Astrocyte of the cerebellum (primary cell): ENCODE data around the gene PARP8.
"Not testable (repeated sequence)": the region's sequence is repeated elsewhere in the genome, so short reads cannot be mapped to it uniquely, and the experiment has no call there.

ENCODE experiments used
- DNase-seq: peaks from one replicate; pipeline ENCODE4 v3.0.0-alpha.2; 2011; ENCODE audit warnings: low read depth
- H3K4me3 ChIP-seq: 2 replicates; pipeline ENCODE4 v1.5.1; 2011; ENCODE audit warnings: mild to moderate bottlenecking, low read depth, low read length, moderate library complexity
- in situ Hi-C: cut with HindIII; loops from 2 replicates; pipeline ENCODE4 v1.10.0; 2017; ENCODE audit warnings: low sequenced_read_pairs
- TF ChIP-seq, protein P1 (sequence below): IDR thresholded peaks from 2 replicates; pipeline ENCODE4 v1.5.1; 2012; ENCODE audit warnings: low read length, low read depth, moderate library complexity, mild to moderate bottlenecking; ENCODE audit errors: missing control alignments

Gene PARP8

GRCh38 chr5:50667023-50667652, 701 bp downstream of the PARP8 start:
- TF ChIP-seq, protein P1, sequence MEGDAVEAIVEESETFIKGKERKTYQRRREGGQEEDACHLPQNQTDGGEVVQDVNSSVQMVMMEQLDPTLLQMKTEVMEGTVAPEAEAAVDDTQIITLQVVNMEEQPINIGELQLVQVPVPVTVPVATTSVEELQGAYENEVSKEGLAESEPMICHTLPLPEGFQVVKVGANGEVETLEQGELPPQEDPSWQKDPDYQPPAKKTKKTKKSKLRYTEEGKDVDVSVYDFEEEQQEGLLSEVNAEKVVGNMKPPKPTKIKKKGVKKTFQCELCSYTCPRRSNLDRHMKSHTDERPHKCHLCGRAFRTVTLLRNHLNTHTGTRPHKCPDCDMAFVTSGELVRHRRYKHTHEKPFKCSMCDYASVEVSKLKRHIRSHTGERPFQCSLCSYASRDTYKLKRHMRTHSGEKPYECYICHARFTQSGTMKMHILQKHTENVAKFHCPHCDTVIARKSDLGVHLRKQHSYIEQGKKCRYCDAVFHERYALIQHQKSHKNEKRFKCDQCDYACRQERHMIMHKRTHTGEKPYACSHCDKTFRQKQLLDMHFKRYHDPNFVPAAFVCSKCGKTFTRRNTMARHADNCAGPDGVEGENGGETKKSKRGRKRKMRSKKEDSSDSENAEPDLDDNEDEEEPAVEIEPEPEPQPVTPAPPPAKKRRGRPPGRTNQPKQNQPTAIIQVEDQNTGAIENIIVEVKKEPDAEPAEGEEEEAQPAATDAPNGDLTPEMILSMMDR: no peak
- in situ Hi-C loops: no loop called here
- H3K4me3 ChIP-seq: peak overlapping the region; percentile 84
- DNase-seq: no peak

DNA sequence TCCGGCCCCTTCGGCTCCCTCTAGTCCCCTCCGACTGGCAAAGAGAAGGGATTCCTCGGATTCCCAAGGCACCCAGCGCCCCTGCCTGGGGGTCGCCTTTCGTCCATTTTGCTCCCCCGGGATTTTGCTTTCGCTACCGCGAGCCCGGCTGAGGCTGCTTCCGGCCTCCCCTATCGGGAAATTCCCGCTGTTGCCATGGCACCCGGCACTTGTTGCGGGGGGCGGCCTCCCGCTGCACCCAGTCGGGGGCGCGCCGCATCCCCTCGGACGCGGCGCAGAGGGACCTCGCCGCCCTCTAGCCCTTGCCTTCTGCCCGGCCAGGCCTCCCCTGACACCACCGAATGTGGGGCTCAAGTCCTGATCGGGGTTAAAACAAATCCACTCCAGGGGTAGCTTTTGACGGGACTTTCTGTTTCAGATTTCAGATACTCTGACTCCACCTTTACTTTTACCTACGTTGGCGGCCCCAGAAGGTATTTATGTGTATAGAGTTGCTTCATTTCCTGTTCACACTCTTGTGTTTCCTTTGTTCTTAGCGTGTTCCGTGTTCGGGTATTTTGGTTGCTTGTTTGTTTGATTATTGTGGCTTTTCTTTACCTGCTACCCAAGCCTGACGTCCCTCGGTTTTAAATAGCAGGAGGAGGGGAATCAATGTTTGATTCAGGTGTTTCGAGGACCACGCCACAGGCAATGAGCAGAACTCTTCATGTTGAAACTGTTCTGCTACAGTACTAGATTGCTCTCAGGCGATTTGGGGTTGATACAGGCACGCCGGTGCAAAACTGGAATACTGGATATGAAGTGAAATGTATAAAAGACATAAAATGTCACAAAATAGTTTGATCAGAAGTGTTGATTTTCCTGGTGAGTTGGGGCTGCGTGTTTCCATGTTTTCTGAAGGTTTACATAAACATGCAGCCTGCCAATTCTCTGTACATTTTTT, 1.5 kb downstream of the PARP8 start:
- no peak for DNase-seq
- H3K4me3 ChIP-seq: peak overlapping the region; percentile 84
- TF ChIP-seq, protein P1: no peak
- in situ Hi-C loops: no loop called here

GRCh38 chr5:50668636-50669035, 2.2 kb downstream of the PARP8 start:
- H3K4me3 ChIP-seq, in situ Hi-C loops, DNase-seq: not testable (repeated sequence)

DNA sequence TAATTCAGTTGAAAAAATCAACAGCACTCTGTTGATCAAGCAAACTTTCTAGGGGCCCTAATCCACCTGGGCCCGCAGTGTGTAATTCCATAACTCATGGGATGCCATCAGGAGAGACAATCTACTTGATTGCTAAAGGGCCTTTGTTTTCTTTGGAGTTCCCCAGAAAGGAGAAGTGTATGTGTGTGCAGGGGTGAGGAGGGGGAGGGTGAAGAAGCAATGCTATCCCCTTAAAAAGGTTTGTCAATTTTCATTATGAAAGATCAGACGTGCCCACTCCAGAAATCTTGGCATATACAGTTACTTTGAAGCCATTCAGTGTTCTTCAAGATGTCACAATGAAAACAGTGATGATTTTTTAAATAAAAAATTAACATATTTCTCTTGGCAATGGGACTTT, 6.2 kb downstream of the PARP8 start:
- no peak for DNase-seq
- TF ChIP-seq, protein P1: no peak
- H3K4me3 ChIP-seq: no peak overlapping the region
- in situ Hi-C loops: no loop called here

DNA sequence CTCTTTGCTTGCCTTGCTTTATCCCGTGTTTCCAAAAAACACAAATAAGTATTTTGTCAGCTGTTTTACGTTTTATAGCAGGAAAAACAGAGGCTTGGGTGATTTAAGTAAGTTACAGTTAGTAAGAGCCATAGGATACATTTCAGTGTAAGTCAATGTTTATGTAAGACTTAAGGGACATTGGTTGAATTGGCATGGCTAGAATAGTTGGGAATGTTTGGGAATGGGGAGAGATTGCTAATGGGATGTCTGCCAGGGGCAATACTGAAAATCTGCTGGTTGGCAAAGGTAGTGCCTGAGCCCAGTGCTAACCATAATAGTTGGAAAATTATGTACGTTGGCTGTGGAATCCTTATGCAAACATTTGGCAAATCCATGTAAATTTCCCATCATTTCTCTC, 7.0 kb downstream of the PARP8 start:
- DNase-seq, in situ Hi-C loops, H3K4me3 ChIP-seq: not testable (repeated sequence)

GRCh38 chr5:50675385-50675784, 8.9 kb downstream of the PARP8 start:
- no peak for DNase-seq
- no peak overlapping the region for H3K4me3 ChIP-seq
- in situ Hi-C loops: no loop called here
- TF ChIP-seq, protein P1: no peak

DNA sequence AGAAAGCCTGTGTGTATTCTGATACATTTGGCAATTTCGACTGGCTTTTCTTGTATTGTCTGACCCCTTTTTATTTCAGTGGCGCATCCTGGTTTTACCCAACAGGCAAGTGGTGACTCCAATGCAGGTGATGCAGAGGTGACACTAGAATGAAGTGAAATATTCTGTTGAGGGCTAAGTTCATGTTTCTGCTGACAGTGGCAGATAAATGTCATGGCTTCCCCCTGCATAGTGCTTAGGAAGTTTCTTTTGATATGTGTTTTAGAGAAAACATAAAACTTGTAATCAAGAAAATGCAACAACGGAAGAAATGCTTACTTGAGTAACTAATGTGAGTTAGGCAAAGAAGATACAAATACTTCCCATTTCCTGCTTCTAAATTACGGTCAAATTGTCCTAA, 13.1 kb downstream of the PARP8 start:
- H3K4me3 ChIP-seq, DNase-seq, in situ Hi-C loops: not testable (repeated sequence)

DNA sequence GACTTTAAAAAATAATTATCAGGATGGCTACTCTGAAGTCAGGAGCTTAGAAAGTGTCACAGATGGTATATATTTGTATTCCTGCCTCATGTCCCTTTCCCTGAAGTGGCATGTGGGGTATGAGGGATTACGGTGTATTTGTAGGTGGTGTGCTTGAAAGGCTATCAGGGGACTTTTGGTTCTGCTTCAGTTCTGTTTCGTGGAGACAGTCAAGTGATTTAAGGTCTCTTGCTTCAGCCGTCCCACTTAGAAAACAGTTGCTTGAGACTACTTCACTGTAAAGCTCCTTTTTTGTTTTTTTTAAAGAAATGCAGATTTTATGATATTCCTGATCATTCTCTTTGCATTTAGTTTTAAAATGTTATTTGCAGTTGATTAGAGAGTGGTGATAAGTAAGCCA, 18.3 kb downstream of the PARP8 start:
- TF ChIP-seq, protein P1: no peak
- no peak for DNase-seq
- H3K4me3 ChIP-seq: no peak overlapping the region
- in situ Hi-C loops: no loop called here
